Astrocyte (in vitro differentiated cells and primary cell): ENCODE measurements around the gene SLC36A4.

Source experiments
- EZH2 ChIP-seq: IDR thresholded peaks from 2 replicates; pipeline ENCODE4 v1.6.1; 2012; ENCODE audit warnings: mild to moderate bottlenecking, low read length, inconsistent platforms; ENCODE audit not compliant: insufficient read depth
- TF ChIP-seq, protein P1 (sequence below): IDR thresholded peaks from 2 replicates; pipeline ENCODE4 v1.5.1; 2011; ENCODE audit warnings: low read depth, mild to moderate bottlenecking, inconsistent platforms, low read length, moderate library complexity; ENCODE audit not compliant: insufficient read depth

- TF ChIP-seq, protein P1, sequence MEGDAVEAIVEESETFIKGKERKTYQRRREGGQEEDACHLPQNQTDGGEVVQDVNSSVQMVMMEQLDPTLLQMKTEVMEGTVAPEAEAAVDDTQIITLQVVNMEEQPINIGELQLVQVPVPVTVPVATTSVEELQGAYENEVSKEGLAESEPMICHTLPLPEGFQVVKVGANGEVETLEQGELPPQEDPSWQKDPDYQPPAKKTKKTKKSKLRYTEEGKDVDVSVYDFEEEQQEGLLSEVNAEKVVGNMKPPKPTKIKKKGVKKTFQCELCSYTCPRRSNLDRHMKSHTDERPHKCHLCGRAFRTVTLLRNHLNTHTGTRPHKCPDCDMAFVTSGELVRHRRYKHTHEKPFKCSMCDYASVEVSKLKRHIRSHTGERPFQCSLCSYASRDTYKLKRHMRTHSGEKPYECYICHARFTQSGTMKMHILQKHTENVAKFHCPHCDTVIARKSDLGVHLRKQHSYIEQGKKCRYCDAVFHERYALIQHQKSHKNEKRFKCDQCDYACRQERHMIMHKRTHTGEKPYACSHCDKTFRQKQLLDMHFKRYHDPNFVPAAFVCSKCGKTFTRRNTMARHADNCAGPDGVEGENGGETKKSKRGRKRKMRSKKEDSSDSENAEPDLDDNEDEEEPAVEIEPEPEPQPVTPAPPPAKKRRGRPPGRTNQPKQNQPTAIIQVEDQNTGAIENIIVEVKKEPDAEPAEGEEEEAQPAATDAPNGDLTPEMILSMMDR = no peak
- TF ChIP-seq EZH2 = no peak
Observed at GRCh38 chr11:93114304-93114703, 83.5 kb downstream of the SLC36A4 start.
